Gastroesophageal sphincter (tissue), 3 donors: ENCODE measurements around the gene ERMAP.

Experiments
- POLR2AphosphoS5 ChIP-seq: sonication (generic); formaldehyde crosslinking; IDR thresholded peaks from one replicate; pipeline ENCODE4 v1.6.1; 2017; ENCODE audit warnings: antibody characterized with exemption
- TF ChIP-seq, protein P1 (sequence below), 4 experiments: fragments of 200-600 bp in 2 of 4; fragments of 450-650 bp in 2 of 4; sonication (generic) in 1 of 4; IDR thresholded peaks; one replicate each; pipeline ENCODE4 v1.5.1; 2017 to 2019; ENCODE audit warnings: antibody characterized with exemption in 4 of 4, mild to moderate bottlenecking in 2 of 4, moderate library complexity in 2 of 4

GRCh38 chr1:42845866-42846256 lies 28.9 kb downstream of the ERMAP start:
- TF ChIP-seq, protein P1, sequence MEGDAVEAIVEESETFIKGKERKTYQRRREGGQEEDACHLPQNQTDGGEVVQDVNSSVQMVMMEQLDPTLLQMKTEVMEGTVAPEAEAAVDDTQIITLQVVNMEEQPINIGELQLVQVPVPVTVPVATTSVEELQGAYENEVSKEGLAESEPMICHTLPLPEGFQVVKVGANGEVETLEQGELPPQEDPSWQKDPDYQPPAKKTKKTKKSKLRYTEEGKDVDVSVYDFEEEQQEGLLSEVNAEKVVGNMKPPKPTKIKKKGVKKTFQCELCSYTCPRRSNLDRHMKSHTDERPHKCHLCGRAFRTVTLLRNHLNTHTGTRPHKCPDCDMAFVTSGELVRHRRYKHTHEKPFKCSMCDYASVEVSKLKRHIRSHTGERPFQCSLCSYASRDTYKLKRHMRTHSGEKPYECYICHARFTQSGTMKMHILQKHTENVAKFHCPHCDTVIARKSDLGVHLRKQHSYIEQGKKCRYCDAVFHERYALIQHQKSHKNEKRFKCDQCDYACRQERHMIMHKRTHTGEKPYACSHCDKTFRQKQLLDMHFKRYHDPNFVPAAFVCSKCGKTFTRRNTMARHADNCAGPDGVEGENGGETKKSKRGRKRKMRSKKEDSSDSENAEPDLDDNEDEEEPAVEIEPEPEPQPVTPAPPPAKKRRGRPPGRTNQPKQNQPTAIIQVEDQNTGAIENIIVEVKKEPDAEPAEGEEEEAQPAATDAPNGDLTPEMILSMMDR (IDR thresholded peaks at IDR 0.05) = no peak
- TF ChIP-seq POLR2AphosphoS5 = no peak
